Islet precursor cell (in vitro differentiated cells): ENCODE data around the gene ZNHIT1.

Source experiments
- DNase-seq: peaks from one replicate; pipeline ENCODE4 v3.0.0-alpha.2; 2018

ZNHIT1 gene

DNA sequence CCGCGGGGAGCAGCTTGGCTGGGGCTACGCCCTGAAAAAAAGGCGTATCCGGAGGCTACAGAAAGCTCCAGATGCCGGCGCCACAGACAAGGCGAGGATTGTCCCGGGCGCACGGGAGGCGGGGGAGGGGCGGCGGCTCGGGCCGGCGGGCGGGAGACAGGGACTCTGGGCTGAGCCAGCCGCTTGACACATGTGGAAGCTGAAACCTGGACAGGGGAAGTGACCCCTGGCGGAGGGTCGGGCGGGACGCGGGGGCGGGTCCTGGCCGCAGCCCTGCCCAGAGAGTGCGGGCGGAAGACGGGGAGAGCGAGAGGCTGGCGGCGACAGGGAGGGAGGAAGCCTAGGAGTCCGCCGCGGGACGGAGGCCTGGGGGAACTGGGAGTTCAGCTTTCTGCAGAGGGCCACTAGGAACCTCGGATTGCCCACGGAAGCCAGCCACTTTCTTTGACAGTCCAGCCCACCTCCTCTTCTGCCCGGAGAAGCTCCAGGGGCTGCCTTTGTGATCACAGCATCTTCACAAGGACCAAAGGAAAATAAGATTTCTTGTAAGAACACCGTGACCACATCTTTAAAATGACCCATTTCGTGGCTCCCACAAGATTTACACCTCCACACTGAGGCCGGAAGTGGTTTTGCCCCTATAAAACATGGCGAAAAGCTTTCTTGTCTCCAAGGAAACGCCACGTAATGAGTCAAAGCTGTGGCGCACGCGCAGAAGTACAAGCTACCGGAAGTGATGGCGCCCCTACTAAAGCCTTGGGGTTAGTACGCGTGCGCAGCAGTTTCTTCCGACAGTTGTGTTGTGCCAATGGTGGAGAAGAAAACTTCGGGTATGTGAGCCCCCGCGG is at the start of gene ZNHIT1, which contains the start of gene PLOD3:
Gene ZNHIT1 (plus strand): TSS at position 778 of the 848 bp plus-strand sequence. CDS start 31 bp downstream, at position 809.
Gene PLOD3 (minus strand): TSS at position 194 of the 848 bp plus-strand sequence. CDS start 307 bp downstream, outside the sequence.
- peak; percentile 98 for DNase-seq

DNA sequence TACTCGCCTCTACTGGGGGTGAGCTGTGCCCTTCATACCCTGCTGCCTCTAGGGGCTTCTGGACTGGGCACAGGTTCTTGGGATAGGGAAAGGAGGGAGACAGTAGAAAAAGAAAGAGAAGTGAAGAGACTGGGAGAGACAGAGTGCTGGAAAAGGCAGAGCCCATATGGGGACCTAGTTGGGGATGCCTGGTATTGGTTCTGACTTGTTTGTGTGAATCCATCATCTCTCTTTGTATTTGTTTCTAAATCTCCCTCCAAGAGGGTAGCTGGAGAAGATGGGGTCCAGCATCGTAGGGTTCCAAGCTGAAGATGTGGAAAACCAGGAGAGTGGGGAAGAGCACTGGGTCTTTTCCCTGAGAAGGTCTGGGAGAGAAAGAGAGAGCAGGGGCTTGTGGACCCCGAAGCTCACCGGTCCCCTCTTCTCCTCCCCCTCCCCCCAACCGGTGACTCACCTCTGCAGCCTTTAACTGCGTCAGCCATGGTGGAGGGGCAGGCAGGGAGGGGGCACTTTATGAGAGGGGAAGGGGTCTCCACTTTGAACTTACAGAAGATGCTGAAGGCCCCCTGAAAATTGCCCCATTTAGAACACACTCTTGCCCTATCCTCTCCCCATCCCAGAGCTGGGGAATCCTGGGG is 49.4 kb upstream of the ZNHIT1 start:
- DNase-seq = no peak

DNA sequence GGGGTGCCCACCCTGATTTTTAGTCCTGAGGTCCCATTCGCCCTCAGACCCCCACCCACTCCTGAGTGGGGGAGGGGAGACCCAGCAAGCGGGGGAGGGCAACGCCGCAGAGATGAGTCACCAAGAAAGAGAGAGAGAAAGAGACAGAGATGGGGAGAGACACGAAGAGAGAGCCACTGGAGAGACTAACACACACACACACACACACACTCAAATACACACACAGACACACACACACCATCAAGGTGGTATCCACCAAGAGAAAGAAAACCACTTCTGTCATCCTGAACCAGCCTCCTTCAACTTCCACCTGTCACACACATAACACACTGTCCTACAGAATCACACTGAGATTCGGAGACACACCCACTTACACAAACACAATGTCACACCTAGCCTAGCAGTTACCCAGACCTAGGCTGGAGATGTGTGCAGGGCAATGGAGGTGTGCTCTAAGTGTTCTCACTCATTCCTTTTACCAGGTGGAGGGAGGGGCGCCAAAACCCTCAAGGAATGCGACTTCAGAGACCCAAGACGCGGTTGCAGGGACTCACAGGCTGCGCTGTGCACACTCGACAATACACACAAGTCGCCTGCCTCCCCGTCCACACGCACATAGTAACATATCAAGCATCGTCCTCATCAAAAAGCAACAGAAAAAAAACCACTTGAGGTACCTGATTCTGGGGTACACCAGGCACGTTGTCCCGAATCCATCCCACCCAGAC is 48.7 kb upstream of the ZNHIT1 start:
- no peak for DNase-seq

DNA sequence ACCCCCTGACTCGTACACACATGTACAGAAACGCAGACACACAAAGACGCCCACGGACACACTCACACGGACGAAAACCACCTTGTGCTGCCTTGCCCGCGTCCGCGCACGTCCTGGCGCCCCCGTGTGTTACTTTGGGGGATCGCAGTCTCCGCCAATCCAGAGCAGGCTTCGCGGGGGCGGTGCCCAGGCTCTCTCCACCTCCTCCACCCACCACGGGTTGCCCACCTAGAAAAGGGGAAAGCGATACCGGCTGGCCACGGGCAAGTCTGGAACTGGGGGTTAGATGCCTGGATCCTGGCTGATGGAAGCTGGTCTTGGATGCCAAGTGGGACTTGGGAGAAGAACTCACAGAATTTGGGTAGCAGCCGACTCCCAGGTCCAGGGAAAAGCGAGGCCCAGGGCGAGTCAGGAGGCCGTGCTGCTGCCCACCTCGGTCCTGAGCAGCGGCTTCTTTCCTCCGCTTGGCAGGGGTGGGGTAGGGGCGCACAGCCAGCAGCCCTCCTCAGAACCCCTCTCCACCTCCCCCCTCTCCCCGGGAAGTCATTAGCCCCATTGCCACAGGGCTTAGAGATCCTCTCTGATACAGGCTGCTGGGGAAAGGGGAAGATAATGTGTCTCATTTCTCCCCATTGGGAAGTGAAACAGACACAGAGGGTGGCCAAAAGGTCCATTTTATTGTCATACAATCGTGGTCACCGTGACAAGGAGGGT is 48.0 kb upstream of the ZNHIT1 start:
- DNase-seq = peak; percentile 85

DNA sequence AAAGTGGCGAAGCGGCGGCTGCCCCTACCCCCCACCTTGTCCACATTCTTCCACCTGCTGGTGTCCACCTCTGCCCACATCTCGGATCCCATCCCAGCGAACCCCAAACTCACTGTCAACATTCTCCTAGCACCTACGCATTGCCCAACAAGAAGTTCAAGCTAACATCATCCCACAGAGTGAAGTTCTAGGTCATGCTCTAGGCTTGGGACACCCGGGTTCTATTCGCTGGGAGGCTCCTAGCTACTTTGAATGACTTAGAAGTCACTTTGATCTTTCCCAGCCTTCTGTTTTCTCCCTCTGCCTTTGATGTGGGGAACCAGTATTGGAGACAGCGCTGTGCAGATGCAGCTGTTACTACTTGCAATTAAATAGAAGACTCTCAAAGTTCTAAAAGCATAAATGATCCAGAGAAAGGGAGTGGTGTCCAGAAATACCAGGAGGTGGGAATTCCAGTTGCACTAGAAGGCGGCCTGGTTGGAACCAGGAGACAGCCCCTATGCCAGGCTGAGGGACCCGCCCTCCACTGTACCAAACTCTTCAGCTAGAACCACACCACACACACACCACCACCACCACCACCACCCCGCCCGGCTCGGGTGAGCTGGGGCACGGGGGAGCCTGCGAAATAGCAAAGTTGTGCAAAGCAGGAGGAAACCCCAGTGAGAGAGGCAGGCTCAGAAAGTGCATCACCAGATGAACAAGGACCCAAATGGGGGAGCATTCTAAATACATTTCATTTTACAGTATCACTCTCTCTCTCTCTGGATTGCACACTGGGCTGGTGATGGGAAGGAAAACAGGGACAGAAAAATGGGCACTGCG is 47.1 kb upstream of the ZNHIT1 start:
- DNase-seq = no peak

DNA sequence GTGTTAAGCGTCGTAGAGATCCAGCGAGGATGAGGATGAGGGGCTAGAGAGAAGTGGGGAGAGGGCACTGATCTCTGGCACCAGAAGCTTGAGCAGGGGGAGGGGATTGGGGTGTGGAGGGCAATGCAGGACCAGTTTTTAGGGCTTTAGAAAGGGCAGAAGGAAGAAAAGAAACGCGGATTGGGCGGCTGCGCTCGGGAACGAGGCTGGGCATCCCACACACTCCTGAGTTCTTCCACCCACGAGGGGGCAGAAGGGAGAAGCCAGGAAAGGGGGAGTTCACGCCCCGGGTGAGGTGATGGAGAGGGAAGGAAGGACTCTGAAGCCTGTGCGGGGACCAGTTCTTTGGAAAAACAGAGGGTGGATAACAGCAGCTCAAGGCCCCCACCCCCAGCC is 46.5 kb upstream of the ZNHIT1 start:
- no peak for DNase-seq

DNA sequence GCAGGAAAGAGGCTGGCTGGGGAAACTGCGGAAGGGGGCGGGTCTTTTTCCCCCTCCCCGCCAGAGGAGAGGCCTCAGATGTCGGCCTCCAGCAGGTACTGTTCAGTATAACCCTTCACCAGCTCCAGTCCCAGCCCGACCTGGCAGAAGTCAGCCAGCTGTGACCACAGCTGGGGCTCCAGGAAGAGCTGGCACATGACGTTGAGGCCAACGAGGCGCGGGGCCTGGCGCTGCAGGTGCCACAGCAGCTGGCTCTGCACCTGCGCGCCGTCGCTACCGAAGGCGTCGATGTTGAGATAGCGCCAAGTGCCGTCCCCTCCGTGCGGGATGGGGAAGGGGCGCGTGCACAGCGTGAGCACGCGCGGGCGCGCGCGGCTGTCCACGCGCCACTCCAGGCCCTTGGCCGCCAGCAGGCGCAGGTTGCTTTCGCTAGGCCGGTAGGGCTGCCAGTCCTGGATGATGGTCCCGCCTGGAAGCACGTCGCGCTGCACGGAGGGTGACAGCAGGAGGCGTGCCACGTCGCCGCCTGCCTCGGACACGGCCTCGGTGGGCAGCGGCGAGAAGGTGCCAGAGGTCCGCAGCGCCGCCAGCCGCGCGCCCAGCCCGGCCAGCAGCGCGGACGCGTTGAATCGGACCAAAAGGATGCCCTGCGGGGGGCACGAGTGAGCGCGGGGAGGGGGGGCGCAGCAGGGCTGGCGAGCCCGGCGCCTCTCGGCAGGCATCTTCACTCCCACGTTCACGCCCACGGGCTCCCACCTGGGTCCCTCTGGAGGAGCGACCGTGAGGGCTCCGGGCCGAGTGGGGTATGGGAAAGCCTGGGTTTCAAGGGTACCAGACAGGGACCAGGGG is 45.7 kb upstream of the ZNHIT1 start:
- no peak for DNase-seq

DNA sequence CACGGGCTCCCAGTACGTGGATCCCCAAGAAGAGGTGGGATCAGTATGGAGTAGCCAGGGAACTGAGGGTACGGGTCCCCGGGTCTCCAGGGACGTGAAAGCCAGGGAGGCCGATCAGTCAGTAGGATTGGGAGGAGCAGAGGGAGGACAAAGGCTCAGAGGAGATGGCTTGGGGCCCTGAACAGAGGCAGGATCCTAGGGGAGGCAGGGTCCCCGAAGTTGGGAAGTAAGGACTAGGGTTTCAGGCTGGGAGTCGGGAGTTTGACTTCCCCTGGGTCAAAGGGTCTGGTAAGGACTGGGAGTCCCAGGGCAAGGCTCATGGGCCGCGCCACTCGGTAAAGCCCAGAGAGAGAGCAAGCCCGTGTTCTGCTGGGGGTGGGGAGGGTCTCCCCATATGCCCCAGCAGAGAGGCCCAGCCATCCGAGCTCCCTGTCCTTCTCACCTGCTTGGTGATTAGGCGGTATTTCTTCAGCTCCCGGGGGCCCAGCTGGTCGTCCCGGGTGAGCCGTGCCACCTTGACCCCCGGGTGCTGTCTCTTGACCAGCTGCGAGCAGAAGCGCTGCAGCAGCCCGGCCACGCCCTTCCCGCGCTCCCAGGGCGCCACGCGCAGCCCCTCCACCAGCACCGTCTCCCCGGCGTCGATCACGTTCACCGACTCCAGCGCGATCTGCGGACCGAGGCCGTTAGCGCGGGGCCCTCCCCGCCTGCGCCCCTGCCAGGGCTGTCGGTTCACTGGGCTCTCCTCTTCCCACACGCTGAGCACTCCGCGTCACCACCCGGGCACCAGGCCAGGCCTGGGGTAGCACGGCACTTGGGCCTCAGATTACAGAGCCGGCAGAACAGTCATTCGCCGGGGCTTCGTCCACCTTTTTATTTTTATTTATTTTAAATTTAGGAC is 44.9 kb upstream of the ZNHIT1 start:
- DNase-seq = no peak

DNA sequence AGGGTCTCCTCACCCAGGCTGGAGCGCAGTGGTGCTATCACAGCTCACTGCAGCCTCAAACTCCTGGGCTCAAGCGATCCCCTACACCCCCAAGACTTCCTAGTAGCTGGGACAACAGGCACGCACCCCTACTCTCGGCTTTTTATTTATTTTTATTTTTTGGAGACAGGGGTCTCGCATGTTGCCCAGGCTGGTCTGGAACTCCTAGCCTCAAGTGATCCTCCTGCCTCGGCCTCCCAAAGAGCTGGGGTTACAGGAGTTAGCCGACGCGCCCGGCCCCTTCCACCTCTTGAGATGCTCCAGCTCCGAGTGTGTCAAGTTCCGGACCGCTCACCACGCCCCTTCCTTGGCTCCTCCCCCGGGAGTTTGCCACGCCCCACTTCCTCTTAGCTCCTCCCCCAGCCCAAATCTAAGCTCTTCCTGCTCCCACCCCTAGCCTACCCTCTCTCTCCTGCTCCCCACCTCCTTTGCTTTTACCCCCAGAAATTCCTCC is 44.2 kb upstream of the ZNHIT1 start:
- DNase-seq = peak; percentile 78

DNA sequence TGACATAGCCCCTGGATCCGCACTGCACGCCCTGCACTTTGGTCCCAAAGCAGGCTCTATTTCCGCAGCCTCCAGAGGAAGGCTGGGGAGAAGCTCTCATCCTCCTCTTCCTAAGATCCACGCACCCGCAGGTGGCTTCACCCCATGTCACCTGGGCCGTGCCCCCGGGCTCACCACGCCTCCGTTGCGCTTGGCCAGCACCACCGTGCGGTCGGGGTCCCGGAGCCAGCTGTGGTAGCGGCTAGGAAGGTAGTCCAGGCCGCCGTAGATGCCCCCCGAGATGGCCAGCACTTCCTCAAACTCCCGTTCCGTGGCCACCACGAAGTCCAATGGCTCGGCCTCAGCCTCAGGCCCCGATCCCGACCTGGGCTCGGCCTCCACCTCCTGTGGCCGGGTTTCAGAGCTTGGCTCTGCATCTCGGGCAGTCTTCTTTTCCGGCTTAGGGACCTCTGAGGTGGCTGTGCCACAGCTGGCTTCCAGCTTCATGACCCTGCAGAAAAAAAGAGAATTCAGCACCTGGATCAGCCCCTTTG is 43.6 kb upstream of the ZNHIT1 start:
- no peak for DNase-seq

DNA sequence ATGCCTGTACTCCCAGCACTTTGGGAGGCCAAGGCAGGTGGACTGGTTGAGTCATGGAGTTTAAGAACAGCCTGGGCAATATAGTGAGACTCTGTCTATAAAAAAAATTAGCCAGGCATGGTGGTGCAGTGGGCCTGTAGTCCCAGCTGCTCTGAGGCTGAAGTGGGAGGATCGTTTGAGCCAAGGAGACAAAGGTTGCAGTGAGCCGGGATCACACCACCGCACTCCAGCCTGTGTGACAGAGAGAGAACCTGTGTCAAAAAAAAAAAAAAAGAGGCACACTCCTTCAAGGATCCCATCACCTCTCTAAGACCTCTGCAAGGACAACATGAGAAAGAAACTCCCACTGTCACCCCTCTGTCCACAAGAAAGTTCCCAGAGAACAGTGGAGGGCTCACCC is 42.3 kb upstream of the ZNHIT1 start:
- no peak for DNase-seq

DNA sequence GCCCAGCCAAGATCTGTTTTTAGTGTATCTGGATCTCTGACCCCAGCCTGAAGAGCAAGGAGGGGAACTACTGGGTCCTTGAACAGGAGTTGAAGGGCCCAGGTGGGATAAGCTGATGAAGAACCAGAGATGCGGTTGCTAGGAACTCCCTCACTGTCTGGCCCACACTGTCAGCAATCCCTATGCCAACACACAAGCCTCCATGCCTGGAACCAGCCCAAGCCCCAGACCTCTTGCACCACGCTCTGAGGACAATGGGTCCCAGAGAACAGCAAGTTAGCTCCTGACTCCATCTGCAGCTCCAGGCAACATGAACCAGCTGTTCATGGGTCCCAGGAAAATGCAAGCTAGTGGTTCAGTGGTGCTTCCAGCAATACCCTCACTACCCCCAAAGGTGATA is 40.3 kb upstream of the ZNHIT1 start:
- DNase-seq = peak; percentile 41

DNA sequence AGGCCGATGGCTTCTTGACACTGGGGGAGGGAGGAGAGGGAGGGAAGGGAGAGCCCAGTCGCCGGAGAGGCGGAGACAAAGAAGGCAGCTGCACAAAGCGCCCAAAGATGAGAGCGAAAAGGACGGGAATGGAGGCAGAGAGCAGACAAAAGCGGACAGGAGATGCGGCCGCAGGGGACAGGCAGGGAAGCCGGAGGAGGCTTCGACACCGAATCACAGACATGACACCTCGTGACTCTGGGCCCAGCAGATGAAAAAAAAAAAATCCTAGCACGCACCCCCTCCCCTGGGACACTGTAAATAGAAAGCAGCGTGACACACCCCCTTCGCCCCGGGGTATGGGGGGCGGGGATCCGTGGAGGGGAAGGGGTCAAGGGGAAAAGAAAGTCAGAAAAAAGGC is 38.8 kb upstream of the ZNHIT1 start:
- DNase-seq = peak; percentile 64

DNA sequence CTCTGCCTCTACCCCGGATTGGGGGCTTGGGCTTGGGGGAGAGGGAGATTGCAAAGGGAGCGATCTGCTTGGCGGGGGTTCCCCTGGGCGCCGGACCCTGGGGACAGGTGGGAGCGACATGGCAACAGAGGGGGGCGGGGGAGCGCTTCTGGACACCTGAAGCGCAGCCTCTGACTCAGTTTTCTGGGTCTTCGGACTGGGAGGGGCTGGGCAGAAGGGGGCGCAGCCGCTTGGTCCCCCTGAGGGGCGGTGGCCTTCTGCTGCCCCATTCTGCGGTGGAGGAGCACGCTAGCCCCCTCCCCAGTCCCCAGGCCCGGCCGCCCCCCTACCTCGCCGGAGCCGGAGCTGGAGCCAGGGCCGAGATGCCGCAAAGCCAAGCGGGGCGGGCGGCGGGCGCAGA is 38.3 kb upstream of the ZNHIT1 start:
- no peak for DNase-seq

DNA sequence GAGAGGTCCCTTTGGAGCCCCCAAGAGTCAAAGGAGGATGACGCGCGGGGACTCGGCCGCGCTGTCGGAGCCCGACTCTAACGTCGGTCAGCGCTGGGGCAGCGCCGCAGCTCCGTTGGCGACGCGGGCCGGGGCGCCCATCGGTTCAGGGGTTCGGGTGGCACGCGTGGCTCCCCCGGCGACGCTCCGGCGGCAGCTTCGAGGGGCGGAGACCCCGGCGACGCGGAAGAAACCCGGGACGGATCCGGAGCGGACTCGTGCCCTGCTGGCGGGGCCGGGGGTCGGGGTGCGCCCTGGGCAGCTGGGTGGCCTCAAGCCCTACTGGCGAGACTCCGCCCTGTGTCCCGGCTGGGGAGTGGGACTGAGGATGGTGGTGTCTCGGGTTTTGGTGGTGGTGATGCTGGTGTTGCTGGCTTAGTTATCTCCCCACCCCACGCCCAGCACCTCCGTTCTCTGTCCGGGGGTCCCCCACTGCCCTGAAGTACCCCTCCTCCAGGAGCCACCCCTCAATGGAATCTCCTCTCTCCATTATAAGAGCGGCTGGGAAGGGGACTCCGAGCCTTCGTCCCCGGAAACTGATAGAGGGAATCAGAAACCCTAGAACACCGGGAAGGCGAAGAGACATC is 37.7 kb upstream of the ZNHIT1 start, which contains the start of gene NAT16:
Gene NAT16 (minus strand): TSS at position 164 of the 626 bp plus-strand sequence. CDS start 5,486 bp downstream, outside the sequence.
- no peak for DNase-seq

DNA sequence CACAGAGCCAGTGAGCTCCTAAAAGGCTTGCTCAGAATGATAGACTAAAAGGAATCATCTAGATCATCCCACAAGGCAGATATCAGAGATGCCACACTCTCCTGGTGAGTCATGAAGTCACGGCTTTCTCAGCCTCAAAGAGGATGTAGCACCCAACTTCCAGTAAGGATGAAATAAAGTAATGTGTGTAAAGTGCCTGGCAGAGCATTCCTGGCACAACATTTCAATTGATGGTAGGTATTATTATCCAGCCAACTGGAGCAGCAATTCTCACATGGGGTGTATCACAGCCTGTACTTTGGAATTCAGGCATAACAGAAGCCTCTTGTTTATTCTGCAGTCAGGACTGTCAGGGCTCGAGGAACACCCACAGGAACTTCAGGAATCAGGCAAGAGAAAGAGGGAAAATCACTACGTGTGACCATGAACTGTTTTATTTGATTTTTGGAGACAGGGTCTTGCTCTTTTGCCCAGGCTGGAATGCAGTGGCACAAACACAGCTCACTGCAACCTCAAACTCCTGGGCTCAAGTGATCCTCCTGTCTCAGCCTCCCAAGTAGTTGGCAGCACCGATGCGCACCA is 32.6 kb upstream of the ZNHIT1 start:
- peak; percentile 60 for DNase-seq

DNA sequence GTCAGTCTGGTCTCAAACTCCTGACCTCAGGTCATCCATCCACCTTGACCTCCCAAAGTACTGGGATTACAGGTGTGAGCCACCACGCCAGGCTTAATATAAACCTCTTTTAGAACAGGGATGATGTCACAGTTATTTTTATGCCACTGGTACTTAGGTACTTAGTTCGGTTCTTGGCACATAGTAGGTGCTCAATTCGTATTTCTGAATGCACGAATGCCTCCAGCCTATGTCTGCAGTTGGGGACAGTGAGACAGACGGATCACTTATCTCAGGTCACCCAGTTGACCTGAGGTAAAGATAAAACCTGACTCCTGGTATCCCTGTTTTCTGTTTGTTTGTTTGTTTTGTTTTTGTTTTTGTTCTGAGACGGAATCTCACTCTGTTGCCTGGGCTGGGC is 31.8 kb upstream of the ZNHIT1 start:
- DNase-seq = no peak

DNA sequence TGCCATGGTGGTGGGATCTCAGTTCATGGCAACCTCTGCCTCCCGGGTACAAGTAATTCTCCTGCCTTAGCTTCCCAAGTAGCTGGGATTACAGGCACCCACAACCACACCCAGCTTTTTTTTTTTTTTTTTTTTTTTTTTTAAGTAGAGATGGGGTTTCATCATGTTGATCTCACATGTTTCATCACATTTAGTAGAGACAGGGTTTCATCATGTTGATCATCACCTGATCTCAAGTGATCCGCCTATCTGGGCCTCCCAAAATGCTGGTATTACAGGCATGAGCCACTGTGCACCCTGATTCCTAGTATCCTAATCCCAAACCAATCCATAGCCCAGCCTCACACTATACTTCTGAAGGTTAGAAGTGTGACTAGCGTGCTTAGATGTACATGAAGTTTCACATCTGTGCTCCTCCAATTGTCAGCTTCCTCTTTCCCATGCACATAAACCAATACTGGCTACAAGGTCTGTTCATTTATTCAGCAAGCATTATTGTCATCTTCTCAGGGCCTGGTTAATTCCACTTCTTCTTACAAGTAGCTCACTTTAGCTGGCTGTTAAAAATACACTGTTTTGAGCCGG is 31.0 kb upstream of the ZNHIT1 start:
- DNase-seq = no peak
